Measurements from ENCODE around the gene HSPA5. TPM values are rescaled to one million over a fixed set of nuclear protein-coding genes. Genes with fewer than 3 reads are reported as not detected.

Gene HSPA5
- total RNA-seq, 1 donor from 2014 or later: 202 TPM

DNA sequence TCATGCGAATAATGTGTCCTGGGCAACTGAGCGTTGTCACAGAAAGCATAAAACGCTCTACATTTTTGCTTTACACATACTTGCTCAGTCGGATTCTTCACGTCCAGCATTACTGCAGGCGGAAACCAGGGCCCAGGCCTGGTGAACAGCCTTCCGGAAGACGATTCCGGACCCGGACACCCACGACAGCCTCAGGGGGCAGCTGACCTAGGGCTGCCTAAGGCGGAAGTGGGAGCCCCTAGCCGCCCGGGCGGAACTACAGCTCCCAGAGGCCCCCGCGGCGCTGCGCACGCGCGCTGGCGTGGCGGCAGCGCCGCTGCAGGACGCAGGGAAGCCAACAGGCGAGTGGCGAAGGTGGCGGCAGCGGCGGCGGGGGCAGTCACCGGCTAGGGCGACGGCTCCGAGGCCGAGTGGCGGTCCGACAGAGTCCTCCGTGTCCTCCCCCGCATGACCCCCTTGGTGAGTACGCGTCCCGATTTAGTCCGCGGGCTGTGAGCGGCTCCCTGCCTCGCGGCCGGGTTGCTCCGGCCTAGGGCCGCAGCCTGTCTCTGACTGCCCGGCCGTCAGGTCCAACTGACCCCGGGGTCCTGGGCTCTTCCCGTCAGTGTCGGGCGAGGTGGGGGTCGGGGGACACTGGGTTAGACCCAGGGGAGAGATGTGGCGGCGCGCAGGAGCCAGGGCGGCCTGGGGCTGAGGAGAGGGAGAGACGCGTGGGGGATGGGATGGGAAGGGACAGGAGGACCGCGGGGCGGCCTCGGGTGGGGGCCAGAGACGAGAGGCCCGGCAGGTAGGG lies 20.6 kb upstream of the HSPA5 start, which contains the start of gene GAPVD1:
TSS of gene GAPVD1 (plus strand) at position 326 of the 793 bp plus-strand sequence. CDS start 37,096 bp downstream, outside the sequence.
- Histone ChIP-seq H3K4me1 (peaks cover 37% of the 10 kb centered on the region), H3K36me3 (peaks cover 7% of the 10 kb centered on the region), H3K27ac (replicated peaks) (peak within 1 kb of the TSS; percentile 90), H3K9me3 (replicated peaks) (no peaks in the 10 kb centered on the region), H3K4me3 (peak within 1 kb of the TSS; percentile 99), H3K27me3 (ENCODE audit: low read depth) (no peaks in the 10 kb centered on the region)
- intact Hi-C loops (cut with micrococcal nuclease): no loop called here
- DNase-seq: peak; percentile 86
- TF ChIP-seq, protein P1, sequence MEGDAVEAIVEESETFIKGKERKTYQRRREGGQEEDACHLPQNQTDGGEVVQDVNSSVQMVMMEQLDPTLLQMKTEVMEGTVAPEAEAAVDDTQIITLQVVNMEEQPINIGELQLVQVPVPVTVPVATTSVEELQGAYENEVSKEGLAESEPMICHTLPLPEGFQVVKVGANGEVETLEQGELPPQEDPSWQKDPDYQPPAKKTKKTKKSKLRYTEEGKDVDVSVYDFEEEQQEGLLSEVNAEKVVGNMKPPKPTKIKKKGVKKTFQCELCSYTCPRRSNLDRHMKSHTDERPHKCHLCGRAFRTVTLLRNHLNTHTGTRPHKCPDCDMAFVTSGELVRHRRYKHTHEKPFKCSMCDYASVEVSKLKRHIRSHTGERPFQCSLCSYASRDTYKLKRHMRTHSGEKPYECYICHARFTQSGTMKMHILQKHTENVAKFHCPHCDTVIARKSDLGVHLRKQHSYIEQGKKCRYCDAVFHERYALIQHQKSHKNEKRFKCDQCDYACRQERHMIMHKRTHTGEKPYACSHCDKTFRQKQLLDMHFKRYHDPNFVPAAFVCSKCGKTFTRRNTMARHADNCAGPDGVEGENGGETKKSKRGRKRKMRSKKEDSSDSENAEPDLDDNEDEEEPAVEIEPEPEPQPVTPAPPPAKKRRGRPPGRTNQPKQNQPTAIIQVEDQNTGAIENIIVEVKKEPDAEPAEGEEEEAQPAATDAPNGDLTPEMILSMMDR (IDR thresholded peaks at IDR 0.05; ENCODE audit: borderline replicate concordance): peak; percentile 64

DNA sequence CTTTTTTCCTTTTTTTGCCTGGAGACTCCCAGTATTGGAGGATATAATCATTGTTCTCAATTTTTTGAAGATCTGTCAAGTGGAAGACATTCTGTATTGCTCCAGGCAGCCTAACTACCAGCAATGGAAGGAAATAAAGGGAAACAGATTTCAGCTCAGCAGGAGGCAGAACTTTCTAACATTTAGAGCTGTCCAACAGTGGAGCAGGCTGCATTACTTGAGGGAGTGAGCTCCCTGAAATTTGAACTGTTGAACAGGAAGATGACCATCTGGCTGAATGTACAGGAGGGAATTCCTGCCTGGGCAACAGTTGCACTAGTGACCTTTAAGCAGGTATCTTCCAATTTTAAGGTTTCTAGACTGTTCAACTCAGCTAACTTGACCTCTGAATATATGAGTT lies 19.4 kb upstream of the HSPA5 start:
- Histone ChIP-seq H3K27me3 (ENCODE audit: low read depth) (no peaks in the 10 kb centered on the region), H3K4me3 (no peak overlapping the region), H3K4me1 (peaks cover 37% of the 10 kb centered on the region), H3K36me3 (peaks cover 4% of the 10 kb centered on the region), H3K9me3 (replicated peaks) (no peaks in the 10 kb centered on the region), H3K27ac (replicated peaks) (peak overlapping the region; percentile 90)
- TF ChIP-seq, protein P1 (IDR thresholded peaks at IDR 0.05; ENCODE audit: borderline replicate concordance): no peak
- intact Hi-C loops (cut with micrococcal nuclease): no loop called here
- no peak for DNase-seq

DNA sequence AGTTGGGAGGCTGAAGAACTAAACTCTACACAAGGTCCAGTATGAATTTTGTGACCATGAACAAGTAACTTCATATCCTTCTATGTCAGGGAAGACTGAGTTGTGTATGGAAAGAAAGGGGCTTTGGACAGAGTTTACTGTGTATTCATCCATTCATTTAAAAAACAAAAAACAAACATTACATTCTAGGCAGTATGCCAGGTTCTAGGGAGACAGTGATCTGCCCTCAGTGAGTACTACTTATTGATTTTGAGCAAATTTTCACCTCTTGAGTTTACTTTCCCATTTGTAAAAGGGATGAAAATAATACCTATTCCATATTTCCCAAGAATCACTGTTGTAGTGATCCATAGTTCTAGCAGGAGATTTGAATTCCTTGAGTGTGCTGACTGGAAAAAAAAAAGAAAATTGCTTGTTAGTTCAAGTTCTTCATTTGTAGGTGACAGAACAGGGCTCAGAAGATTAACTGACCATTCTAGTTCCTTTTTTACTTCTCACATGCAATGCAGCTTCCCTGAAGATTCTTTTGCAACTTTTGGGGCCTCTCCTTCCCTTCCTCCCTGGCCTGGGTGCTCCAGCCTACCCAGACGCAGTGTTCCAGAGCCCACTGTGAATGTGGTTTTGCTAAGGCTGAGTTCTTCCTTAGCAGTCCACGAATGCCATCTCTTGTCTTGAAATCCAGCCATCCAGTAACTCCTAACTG lies 17.8 kb upstream of the HSPA5 start:
- intact Hi-C loops (cut with micrococcal nuclease): no loop called here
- H3K27me3 ChIP-seq (ENCODE audit: low read depth): no peaks in the 10 kb centered on the region
- no peaks in the 10 kb centered on the region for H3K9me3 ChIP-seq (replicated peaks)
- peaks cover 4% of the 10 kb centered on the region for H3K36me3 ChIP-seq
- TF ChIP-seq, protein P1 (IDR thresholded peaks at IDR 0.05; ENCODE audit: borderline replicate concordance): no peak
- no peak overlapping the region for H3K4me3 ChIP-seq
- H3K27ac ChIP-seq (replicated peaks): peak overlapping the region; percentile 19
- H3K4me1 ChIP-seq: peaks cover 29% of the 10 kb centered on the region
- DNase-seq: no peak

- Histone ChIP-seq H3K9me3 (replicated peaks) (no peaks in the 10 kb centered on the region), H3K4me1 (peaks cover 22% of the 10 kb centered on the region), H3K27ac (replicated peaks) (no peak overlapping the region), H3K36me3 (no peaks in the 10 kb centered on the region), H3K4me3 (no peak overlapping the region), H3K27me3 (ENCODE audit: low read depth) (no peaks in the 10 kb centered on the region)
- no peak for DNase-seq
- TF ChIP-seq, protein P1 (IDR thresholded peaks at IDR 0.05; ENCODE audit: borderline replicate concordance): no peak
- intact Hi-C loops (cut with micrococcal nuclease): no loop called here
Measured at GRCh38 chr9:125258160-125258785, 17.1 kb upstream of the HSPA5 start.

DNA sequence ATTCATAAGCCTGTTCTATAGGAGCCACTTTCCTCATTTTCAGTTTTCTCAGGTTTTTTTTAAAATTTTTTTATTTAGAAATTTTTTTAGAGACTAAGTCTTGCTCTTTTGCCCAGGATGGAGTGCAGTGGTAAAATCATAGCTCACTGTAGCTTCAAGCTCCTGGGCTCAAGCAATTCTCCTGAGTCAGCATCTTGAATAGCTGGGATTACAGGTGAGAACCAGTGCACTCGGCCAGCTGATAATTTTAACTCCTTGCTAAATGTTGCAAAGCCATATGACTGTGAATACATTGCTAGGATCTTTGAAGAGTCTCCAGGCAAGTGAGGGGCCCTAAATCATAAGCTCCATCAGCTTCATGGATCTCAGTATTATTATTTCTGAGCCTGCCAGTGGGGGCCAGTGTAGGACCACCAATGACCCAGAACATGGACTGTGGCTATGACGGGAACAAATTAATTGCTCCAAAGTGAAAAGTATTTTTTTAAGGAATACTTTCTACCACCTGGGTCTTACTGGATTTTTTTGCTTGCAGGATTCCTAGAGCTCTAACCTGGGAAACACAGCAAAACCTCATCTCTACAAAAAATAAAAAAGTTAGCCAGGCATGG lies 14.7 kb upstream of the HSPA5 start:
- no peak overlapping the region for H3K4me3 ChIP-seq
- DNase-seq: no peak
- TF ChIP-seq, protein P1 (IDR thresholded peaks at IDR 0.05; ENCODE audit: borderline replicate concordance): no peak
- H3K4me1 ChIP-seq: no peaks in the 10 kb centered on the region
- H3K36me3 ChIP-seq: no peaks in the 10 kb centered on the region
- no peak overlapping the region for H3K27ac ChIP-seq (replicated peaks)
- intact Hi-C loops (cut with micrococcal nuclease): no loop called here
- no peaks in the 10 kb centered on the region for H3K9me3 ChIP-seq (replicated peaks)
- no peaks in the 10 kb centered on the region for H3K27me3 ChIP-seq (ENCODE audit: low read depth)
